ENCODE measurements around the gene ILDR1. TPM values are rescaled to one million over a fixed set of nuclear protein-coding genes. Genes with fewer than 3 reads are reported as not detected.

Gene ILDR1
- total RNA-seq, 4 donors from 2014 or later, result 1.9 to 3.7 (median 2.3) TPM

DNA sequence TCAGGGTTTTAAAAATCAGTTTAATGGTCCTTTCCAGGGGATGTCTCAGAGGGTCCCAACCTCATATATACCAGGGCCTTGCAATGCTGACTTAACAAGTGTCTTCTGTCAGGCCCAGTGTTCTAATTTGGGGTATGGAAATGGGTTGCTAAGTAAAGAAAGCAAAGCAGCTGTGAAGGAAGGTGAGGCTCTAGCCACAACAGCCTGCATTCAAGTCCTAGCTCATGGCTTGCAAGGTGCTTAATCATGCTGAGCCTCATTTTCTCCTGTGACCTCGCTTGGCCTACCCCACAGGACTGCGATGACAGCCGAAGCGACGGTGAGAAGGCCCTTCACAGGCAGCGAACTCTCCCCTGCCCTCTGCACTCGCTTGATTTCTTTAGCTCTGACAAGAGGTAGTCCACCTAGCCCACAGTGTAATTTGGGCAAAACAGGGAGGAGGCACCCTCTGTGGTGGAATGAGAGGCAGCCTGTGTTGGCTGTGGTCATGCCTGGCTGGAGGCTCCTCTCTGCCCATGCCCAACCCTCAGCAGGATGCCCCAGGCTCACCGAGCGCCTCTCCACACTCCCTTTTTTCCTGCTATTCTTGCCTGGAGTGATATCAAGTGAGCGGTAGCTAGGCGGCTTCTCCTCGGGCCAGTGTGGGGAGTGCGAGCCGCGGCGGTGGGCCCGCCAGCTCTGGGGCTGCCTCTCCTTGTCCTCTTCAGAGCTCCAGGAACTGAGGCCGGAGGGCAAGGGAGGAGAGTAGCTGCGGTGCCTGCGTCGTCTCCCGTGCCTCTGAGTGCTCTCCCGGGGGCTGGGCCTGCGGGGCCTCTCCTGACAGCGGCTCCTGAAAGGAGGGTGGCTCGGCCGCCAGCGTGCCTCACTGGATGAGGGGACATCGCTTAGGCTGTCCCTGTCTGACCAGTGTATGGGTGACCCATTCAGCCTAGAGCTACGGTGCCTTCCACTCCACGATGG is 29.2 kb downstream of the ILDR1 start:
- no peak for TF ChIP-seq POLR2A (IDR thresholded peaks at IDR 0.05)
- no peak for TF ChIP-seq EP300 (IDR thresholded peaks at IDR 0.05)
- TF ChIP-seq POLR2AphosphoS5 (IDR thresholded peaks at IDR 0.05), result no peak
- TF ChIP-seq, protein P1, sequence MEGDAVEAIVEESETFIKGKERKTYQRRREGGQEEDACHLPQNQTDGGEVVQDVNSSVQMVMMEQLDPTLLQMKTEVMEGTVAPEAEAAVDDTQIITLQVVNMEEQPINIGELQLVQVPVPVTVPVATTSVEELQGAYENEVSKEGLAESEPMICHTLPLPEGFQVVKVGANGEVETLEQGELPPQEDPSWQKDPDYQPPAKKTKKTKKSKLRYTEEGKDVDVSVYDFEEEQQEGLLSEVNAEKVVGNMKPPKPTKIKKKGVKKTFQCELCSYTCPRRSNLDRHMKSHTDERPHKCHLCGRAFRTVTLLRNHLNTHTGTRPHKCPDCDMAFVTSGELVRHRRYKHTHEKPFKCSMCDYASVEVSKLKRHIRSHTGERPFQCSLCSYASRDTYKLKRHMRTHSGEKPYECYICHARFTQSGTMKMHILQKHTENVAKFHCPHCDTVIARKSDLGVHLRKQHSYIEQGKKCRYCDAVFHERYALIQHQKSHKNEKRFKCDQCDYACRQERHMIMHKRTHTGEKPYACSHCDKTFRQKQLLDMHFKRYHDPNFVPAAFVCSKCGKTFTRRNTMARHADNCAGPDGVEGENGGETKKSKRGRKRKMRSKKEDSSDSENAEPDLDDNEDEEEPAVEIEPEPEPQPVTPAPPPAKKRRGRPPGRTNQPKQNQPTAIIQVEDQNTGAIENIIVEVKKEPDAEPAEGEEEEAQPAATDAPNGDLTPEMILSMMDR (IDR thresholded peaks at IDR 0.05), result no peak
- 90% methylated on average over 12 of the region's 31 CpGs for WGBS
- no peaks in the 10 kb centered on the region for H3K36me3 ChIP-seq
- H3K9me3 ChIP-seq, result no peaks in the 10 kb centered on the region
- H3K27ac ChIP-seq, result no peak overlapping the region
- H3K4me1 ChIP-seq, result peaks cover 7% of the 10 kb centered on the region
- no peak overlapping the region for H3K4me3 ChIP-seq
- no peak for DNase-seq (ENCODE audit: low spot score in 2 of 2)
- H3K27me3 ChIP-seq, result no peaks in the 10 kb centered on the region

GRCh38 chr3:121989943-121990342 is 32.1 kb downstream of the ILDR1 start:
- H3K27ac ChIP-seq, result no peak overlapping the region
- no peak overlapping the region for H3K4me3 ChIP-seq
- TF ChIP-seq, protein P1 (IDR thresholded peaks at IDR 0.05), result no peak
- TF ChIP-seq POLR2A (IDR thresholded peaks at IDR 0.05) (no peak), EP300 (IDR thresholded peaks at IDR 0.05) (no peak), POLR2AphosphoS5 (IDR thresholded peaks at IDR 0.05) (no peak)
- no peaks in the 10 kb centered on the region for H3K27me3 ChIP-seq
- H3K4me1 ChIP-seq, result no peaks in the 10 kb centered on the region
- no peaks in the 10 kb centered on the region for H3K9me3 ChIP-seq
- DNase-seq (ENCODE audit: low spot score in 2 of 2), result no peak
- no peaks in the 10 kb centered on the region for H3K36me3 ChIP-seq

DNA sequence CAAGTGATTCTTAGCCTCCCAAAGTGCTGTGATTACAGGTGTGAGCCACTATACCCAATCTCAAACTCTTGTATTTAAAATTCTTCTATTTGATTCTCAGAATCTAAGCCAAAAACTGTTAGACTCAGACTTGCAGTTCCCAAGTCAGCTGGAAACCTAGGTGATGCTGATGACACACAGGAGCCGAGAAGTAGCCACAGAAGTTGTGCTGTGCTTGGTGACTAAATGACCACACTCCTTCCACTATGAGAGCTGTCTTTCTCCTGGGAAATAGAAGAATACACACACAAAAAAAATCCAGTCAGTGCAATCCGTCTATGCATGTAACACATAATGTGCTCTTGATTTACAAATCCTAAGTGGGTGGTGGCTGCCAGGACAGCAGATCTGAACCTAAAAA is 33.9 kb downstream of the ILDR1 start:
- TF ChIP-seq POLR2AphosphoS5 (IDR thresholded peaks at IDR 0.05), result no peak
- no peaks in the 10 kb centered on the region for H3K9me3 ChIP-seq
- no peaks in the 10 kb centered on the region for H3K36me3 ChIP-seq
- WGBS, result 66% methylated on average over 2 of the region's 2 CpGs
- H3K4me3 ChIP-seq, result no peak overlapping the region
- no peaks in the 10 kb centered on the region for H3K4me1 ChIP-seq
- no peak overlapping the region for H3K27ac ChIP-seq
- H3K27me3 ChIP-seq, result no peaks in the 10 kb centered on the region
- DNase-seq (ENCODE audit: low spot score in 2 of 2), result no peak

DNA sequence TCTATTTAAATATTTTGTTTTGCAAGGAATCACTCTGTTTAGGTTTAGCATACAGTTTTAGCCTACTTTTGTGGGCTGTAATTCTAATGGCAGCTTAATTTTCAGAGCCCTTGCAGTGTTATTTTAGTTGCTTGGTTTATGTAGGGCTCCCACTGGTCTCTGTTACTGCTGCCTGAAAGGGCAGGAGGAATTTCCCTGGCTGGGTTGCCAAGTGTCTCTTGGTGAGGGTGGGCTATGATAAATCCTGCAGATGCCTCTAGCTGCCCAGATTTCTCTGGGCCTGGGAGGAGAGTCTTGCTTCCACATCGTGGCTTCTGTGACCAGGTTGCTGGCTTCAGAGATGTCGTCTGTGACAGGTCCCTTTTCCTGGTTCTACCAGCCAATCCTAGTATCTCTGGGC is 36.2 kb downstream of the ILDR1 start:
- TF ChIP-seq POLR2A (IDR thresholded peaks at IDR 0.05), result no peak
- TF ChIP-seq POLR2AphosphoS5 (IDR thresholded peaks at IDR 0.05), result no peak
- no peak for TF ChIP-seq EP300 (IDR thresholded peaks at IDR 0.05)
- TF ChIP-seq, protein P1 (IDR thresholded peaks at IDR 0.05), result no peak
- no peaks in the 10 kb centered on the region for H3K4me1 ChIP-seq

DNA sequence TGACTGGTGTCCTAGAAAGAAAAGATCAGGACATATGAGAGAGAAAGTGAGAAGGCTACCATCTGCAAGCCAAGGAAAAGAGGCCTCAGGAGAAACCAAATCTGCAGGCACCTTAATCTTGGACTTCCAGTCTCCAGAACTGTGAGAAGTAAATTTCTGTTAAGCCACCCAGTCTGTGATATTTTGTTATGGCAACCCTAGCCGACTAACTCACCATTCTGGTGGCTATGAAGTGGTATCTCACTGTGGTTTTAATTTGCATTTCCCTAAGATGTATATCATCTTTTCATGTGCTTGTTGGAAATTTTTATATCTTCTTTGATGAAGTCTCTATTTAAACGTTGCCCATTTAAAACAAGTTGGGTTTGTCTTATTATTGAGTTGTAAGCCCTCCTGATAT is 40.6 kb downstream of the ILDR1 start:
- Histone ChIP-seq H3K27ac (no peak overlapping the region), H3K27me3 (no peaks in the 10 kb centered on the region), H3K9me3 (peaks cover 4% of the 10 kb centered on the region), H3K4me3 (no peak overlapping the region), H3K36me3 (no peaks in the 10 kb centered on the region), H3K4me1 (no peaks in the 10 kb centered on the region)
- WGBS, result 72% methylated on average over 2 of the region's 2 CpGs
- TF ChIP-seq POLR2AphosphoS5 (IDR thresholded peaks at IDR 0.05), result no peak
- TF ChIP-seq, protein P1 (IDR thresholded peaks at IDR 0.05), result no peak
- TF ChIP-seq POLR2A (IDR thresholded peaks at IDR 0.05), result no peak
- TF ChIP-seq EP300 (IDR thresholded peaks at IDR 0.05), result no peak
- no peak for DNase-seq (ENCODE audit: low spot score in 2 of 2)

More for the DNA sequence above, 36.2 kb downstream of the ILDR1 start:
- Histone ChIP-seq H3K36me3 (no peaks in the 10 kb centered on the region), H3K4me3 (no peak overlapping the region), H3K27ac (no peak overlapping the region), H3K27me3 (no peaks in the 10 kb centered on the region), H3K9me3 (no peaks in the 10 kb centered on the region)
- no peak for DNase-seq (ENCODE audit: low spot score in 2 of 2)
- 85% methylated on average over 2 of the region's 2 CpGs for WGBS

Data from suprapubic skin (tissue), 4 donors.